Ascending aorta (tissue), 2 donors: ENCODE results near the gene CR1L. TPM values are rescaled to one million over a fixed set of nuclear protein-coding genes. Genes with fewer than 3 reads are reported as not detected.

Experiments used
- DNase-seq, 2 donors: peaks; one replicate each; pipeline ENCODE4 v3.0.0-alpha.2; 2019; ENCODE audit warnings: low spot score in 2 of 2
- H3K27ac ChIP-seq, 2 donors: fragments of 200-600 bp; sonication (generic); one replicate each; pipeline ENCODE4 v1.5.1; 2016 to 2017; ENCODE audit warnings: mild to moderate bottlenecking in 1 of 2
- H3K27me3 ChIP-seq: fragments of 200-600 bp; sonication (generic); one replicate; pipeline ENCODE4 v1.5.1; 2017
- H3K36me3 ChIP-seq, 2 donors: fragments of 200-600 bp; sonication (generic); one replicate each; pipeline ENCODE4 v1.5.1; 2016
- H3K4me1 ChIP-seq, 2 donors: fragments of 200-600 bp; sonication (generic); one replicate each; pipeline ENCODE4 v1.5.1; 2016 to 2017; ENCODE audit warnings: mild to moderate bottlenecking in 1 of 2
- H3K4me3 ChIP-seq, 2 donors: fragments of 200-600 bp; sonication (generic); one replicate each; pipeline ENCODE4 v1.5.1; 2016 to 2017; ENCODE audit warnings: mild to moderate bottlenecking in 1 of 2
- H3K9me3 ChIP-seq, 2 donors: fragments of 200-600 bp; sonication (generic); one replicate each; pipeline ENCODE4 v1.5.1; 2016
- intact Hi-C: fragments of 100-400 bp; cut with DNase I; formaldehyde crosslinking; loops from one replicate; pipeline ENCODE4 v1.15.1; 2023
- total RNA-seq: library from RNA; depleted of rRNA; stranded (reverse); fragments of >200 nt; gene quantifications from one replicate; pipeline ENCODE4 v1.1.0, GENCODE V29; 2016
- TF ChIP-seq, protein P1 (sequence below), 3 experiments: fragments of 200-600 bp in 2 of 3; fragments of 450-650 bp in 1 of 3; sonication (generic) in 2 of 3; IDR thresholded peaks; one replicate each; pipeline ENCODE4 v1.5.1; 2016 to 2019; ENCODE audit warnings: antibody characterized with exemption in 3 of 3, mild to moderate bottlenecking in 1 of 3, moderate library complexity in 1 of 3

CR1L gene
- total RNA-seq, 1 donor from 2014 or later: not detected

DNA sequence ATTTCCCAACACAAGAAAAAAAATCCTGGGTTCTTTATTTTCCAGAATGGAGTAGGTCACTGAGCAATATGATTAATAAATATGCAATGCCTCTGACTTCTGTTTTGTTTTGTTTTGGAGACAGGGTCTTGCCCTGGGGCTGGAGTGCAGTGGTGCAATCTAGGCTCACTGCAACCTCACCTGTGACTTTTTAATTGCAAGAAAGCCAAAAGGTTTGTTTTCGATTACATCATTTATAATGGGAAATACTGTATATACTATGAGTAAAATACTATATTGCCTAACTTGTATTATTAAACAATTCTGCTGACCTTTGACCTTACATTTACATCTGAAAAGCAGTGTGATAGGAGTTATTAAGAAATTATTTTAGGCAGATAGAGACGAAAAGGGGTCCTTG lies 95.3 kb downstream of the CR1L start:
- no peaks in the 10 kb centered on the region for H3K9me3 ChIP-seq
- intact Hi-C loops: no loop called here
- H3K27me3 ChIP-seq: no peaks in the 10 kb centered on the region
- no peak overlapping the region for H3K4me3 ChIP-seq
- no peaks in the 10 kb centered on the region for H3K36me3 ChIP-seq
- TF ChIP-seq, protein P1, sequence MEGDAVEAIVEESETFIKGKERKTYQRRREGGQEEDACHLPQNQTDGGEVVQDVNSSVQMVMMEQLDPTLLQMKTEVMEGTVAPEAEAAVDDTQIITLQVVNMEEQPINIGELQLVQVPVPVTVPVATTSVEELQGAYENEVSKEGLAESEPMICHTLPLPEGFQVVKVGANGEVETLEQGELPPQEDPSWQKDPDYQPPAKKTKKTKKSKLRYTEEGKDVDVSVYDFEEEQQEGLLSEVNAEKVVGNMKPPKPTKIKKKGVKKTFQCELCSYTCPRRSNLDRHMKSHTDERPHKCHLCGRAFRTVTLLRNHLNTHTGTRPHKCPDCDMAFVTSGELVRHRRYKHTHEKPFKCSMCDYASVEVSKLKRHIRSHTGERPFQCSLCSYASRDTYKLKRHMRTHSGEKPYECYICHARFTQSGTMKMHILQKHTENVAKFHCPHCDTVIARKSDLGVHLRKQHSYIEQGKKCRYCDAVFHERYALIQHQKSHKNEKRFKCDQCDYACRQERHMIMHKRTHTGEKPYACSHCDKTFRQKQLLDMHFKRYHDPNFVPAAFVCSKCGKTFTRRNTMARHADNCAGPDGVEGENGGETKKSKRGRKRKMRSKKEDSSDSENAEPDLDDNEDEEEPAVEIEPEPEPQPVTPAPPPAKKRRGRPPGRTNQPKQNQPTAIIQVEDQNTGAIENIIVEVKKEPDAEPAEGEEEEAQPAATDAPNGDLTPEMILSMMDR (IDR thresholded peaks at IDR 0.05): no peak
- no peaks in the 10 kb centered on the region for H3K4me1 ChIP-seq
- no peak overlapping the region for H3K27ac ChIP-seq
- DNase-seq: no peak

DNA sequence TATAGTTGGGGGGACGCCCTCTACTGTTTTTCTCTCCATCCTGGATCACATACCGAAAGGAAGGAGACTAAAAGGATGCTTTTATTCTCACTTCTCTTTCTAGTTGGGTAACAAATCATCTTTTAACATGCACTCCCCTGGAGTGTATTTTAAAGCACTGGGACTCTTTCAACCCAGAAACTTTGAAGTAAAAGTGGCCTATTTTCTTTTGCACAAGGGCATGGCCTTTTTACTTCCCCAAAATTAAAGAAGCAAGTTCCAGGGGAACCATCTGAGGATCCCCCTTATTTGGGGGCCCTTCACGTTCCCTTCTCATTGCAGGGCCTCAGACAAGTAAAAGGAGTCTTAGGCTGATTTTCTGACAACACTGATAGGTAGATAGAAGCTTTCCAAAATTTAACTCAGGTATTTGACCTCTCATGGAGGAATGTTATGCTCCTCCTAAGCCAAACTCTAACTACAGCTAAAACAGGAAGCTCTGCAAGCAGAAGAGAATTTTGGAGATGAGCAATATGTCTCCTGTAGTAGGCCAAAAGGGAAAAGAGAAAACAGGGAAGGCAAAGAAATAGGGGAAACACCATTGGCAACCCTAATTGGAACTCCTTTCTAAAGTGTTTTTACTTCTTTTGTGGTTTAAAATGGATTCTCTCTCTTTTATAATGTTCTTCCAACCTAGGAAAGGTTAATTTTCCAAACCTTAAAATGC lies 98.1 kb downstream of the CR1L start:
- Histone ChIP-seq H3K27ac (no peak overlapping the region), H3K4me3 (no peak overlapping the region), H3K4me1 (no peaks in the 10 kb centered on the region), H3K27me3 (no peaks in the 10 kb centered on the region), H3K36me3 (no peaks in the 10 kb centered on the region), H3K9me3 (no peaks in the 10 kb centered on the region)
- no peak for DNase-seq
- intact Hi-C loops: no loop called here
- TF ChIP-seq, protein P1 (IDR thresholded peaks at IDR 0.05): no peak

DNA sequence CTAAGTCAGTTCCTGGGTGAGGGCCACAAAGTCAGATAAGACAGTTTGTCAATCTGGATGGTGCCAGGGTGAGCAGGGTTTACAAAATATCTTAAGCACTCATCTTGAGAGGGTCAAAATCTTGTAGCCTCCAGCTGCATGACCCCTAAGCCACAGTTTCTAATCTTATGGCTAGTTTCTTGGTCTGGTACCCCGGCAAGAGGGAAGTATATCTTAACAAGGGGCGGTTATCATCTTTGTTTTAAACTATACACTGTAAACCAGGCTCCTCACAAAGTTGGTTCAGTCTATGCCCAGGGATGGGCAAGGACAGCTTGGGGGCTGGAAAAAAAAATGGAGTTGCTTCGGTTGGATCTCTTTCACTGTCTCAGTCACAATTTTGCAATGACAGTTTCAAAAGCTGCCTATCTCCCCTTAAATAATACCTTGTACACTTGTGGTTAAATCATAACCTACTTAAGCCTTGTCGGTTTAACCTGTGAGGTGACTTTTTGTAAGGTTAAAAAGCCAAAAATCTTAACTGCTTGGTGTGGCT lies 99.1 kb downstream of the CR1L start:
- Histone ChIP-seq H3K27me3 (no peaks in the 10 kb centered on the region), H3K27ac (no peak overlapping the region), H3K9me3 (no peaks in the 10 kb centered on the region), H3K4me1 (no peaks in the 10 kb centered on the region), H3K4me3 (no peak overlapping the region), H3K36me3 (no peaks in the 10 kb centered on the region)
- TF ChIP-seq, protein P1 (IDR thresholded peaks at IDR 0.05): no peak
- intact Hi-C loops: no loop called here
- no peak for DNase-seq

DNA sequence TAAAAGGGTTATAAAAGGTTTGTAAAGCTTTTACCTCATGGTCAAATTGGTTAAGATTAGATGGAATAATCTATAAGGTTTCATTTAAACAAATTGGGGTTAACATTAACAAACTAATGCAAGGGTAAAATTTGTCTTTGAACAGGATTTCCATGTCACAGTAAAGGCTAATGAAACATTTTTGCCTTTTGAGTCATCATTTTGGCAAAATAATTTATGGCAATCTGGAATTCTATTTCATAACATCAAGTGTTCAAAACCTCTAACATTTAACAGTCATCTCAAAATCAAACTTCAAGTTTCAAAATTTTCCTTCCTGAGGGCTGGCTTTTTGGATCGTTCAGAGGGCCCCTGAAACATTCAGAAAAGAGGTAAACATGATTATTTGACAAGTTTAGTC lies 100.4 kb downstream of the CR1L start:
- no peak for DNase-seq
- Histone ChIP-seq H3K27me3 (no peaks in the 10 kb centered on the region), H3K4me3 (no peak overlapping the region), H3K27ac (no peak overlapping the region), H3K36me3 (no peaks in the 10 kb centered on the region), H3K4me1 (peaks cover 0 to 3% of the 10 kb centered on the region in 2 donors), H3K9me3 (no peaks in the 10 kb centered on the region)
- TF ChIP-seq, protein P1 (IDR thresholded peaks at IDR 0.05): no peak
- intact Hi-C loops: no loop called here

DNA sequence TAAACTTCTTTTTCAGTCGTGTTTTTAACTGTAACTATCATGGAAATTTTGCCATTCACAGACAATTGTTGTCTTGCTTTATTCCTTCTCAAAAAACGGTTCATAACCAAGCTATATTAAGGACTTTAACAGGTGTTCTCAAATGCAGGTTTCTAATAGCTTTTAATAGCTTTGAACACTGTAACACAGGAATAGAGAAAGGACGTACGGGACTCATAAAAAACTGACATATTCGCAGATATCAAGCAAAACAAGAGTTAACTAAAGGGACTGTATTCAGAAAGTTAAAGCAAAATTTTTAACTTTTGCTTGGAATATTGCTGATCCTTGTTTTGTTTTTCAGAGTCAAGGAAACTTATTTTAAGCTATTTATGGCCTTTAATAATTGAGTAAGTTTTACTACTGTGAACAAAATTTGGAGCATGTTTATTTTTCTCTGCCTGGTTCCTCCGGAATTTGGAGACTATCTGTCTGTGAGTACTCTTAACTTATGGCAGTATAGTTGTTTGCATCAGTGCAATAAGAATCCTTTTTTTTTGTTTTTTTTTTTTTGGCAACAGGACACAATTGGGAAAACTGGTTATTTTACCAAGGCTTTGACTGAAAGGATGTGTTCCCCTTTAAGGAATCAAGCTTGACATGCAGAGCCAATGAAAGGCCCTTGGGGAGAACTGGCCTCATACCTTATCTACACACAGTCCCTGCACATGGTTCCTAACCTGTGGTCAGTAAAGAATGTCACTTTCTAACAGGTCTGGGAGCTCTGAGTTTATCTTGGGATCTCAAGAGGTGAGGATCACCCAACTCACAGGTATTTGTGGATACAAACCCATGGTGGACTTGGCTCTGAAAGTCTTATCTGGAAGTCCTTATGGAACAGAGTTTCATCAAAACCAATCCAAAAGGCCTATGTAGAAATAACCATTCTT lies 101.2 kb downstream of the CR1L start:
- H3K9me3 ChIP-seq: no peaks in the 10 kb centered on the region
- H3K27ac ChIP-seq: no peak overlapping the region
- H3K36me3 ChIP-seq: no peaks in the 10 kb centered on the region
- TF ChIP-seq, protein P1 (IDR thresholded peaks at IDR 0.05): no peak
- intact Hi-C loops: no loop called here
- H3K27me3 ChIP-seq: no peaks in the 10 kb centered on the region
- DNase-seq: no peak
- no peak overlapping the region for H3K4me3 ChIP-seq
- H3K4me1 ChIP-seq: peaks cover 0 to 7% of the 10 kb centered on the region in 2 donors
